ENCODE measurements around the gene TLE4.

GRCh38 chr9:79644048-79644447, 72.3 kb downstream of the TLE4 start:
- TF ChIP-seq CTCF (IDR thresholded peaks at IDR 0.05; ENCODE audit: insufficient read depth, low read depth, low read length) (no peak), EZH2 (IDR thresholded peaks at IDR 0.05; ENCODE audit: insufficient read depth, low read length) (no peak)
